ENCODE results near the gene PHC2.

Gene PHC2

GRCh38 chr1:33287317-33287716 lies 143.6 kb downstream of the PHC2 start:
- no peak for DNase-seq (ENCODE audit: low read depth)
- H3K4me3 ChIP-seq (ENCODE audit: low read depth, low read length), result no peak overlapping the region

- H3K4me3 ChIP-seq (ENCODE audit: low read depth, low read length), result no peak overlapping the region
- no peak for DNase-seq (ENCODE audit: low read depth)
Measured at GRCh38 chr1:33286451-33287185, 144.3 kb downstream of the PHC2 start.

GRCh38 chr1:33284049-33284448 lies 146.8 kb downstream of the PHC2 start:
- no peak for DNase-seq (ENCODE audit: low read depth)
- no peak overlapping the region for H3K4me3 ChIP-seq (ENCODE audit: low read depth, low read length)

GRCh38 chr1:33282791-33283190 lies 148.1 kb downstream of the PHC2 start:
- no peak overlapping the region for H3K4me3 ChIP-seq (ENCODE audit: low read depth, low read length)
- DNase-seq (ENCODE audit: low read depth), result no peak

- H3K4me3 ChIP-seq (ENCODE audit: low read depth, low read length), result no peak overlapping the region
- no peak for DNase-seq (ENCODE audit: low read depth)
Measured at GRCh38 chr1:33281554-33282303, 149.2 kb downstream of the PHC2 start.

GRCh38 chr1:33280091-33280661 lies 150.7 kb downstream of the PHC2 start:
- H3K4me3 ChIP-seq (ENCODE audit: low read depth, low read length), result no peak overlapping the region
- DNase-seq (ENCODE audit: low read depth), result no peak

GRCh38 chr1:33277488-33278084 lies 153.3 kb downstream of the PHC2 start:
- no peak for DNase-seq (ENCODE audit: low read depth)
- no peak overlapping the region for H3K4me3 ChIP-seq (ENCODE audit: low read depth, low read length)

GRCh38 chr1:33276573-33277298 lies 154.2 kb downstream of the PHC2 start:
- DNase-seq (ENCODE audit: low read depth), result no peak
- no peak overlapping the region for H3K4me3 ChIP-seq (ENCODE audit: low read depth, low read length)

GRCh38 chr1:33275706-33276572 lies 155.0 kb downstream of the PHC2 start:
- H3K4me3 ChIP-seq (ENCODE audit: low read depth, low read length), result no peak overlapping the region
- DNase-seq (ENCODE audit: low read depth), result no peak

GRCh38 chr1:33275195-33275594 lies 155.7 kb downstream of the PHC2 start:
- H3K4me3 ChIP-seq (ENCODE audit: low read depth, low read length), result no peak overlapping the region
- DNase-seq (ENCODE audit: low read depth), result no peak

- H3K4me3 ChIP-seq (ENCODE audit: low read depth, low read length), result no peak overlapping the region
- no peak for DNase-seq (ENCODE audit: low read depth)
Measured at GRCh38 chr1:33274446-33274845, 156.4 kb downstream of the PHC2 start.

- DNase-seq (ENCODE audit: low read depth), result no peak
- no peak overlapping the region for H3K4me3 ChIP-seq (ENCODE audit: low read depth, low read length)
Measured at GRCh38 chr1:33273961-33274371, 156.9 kb downstream of the PHC2 start.
